HG03066 (cell line): ENCODE measurements around the gene CD6.
"Not testable (repeated sequence)": the region's sequence is repeated elsewhere in the genome, so short reads cannot be mapped to it uniquely, and the experiment has no call there.

ENCODE experiments used
- ATAC-seq: cut with Tn5 transposase; IDR thresholded peaks from one replicate; pipeline ENCODE4 v1.9.1; 2021; ENCODE audit warnings: low read depth; ENCODE audit not compliant: unreplicated experiment

Gene CD6

DNA sequence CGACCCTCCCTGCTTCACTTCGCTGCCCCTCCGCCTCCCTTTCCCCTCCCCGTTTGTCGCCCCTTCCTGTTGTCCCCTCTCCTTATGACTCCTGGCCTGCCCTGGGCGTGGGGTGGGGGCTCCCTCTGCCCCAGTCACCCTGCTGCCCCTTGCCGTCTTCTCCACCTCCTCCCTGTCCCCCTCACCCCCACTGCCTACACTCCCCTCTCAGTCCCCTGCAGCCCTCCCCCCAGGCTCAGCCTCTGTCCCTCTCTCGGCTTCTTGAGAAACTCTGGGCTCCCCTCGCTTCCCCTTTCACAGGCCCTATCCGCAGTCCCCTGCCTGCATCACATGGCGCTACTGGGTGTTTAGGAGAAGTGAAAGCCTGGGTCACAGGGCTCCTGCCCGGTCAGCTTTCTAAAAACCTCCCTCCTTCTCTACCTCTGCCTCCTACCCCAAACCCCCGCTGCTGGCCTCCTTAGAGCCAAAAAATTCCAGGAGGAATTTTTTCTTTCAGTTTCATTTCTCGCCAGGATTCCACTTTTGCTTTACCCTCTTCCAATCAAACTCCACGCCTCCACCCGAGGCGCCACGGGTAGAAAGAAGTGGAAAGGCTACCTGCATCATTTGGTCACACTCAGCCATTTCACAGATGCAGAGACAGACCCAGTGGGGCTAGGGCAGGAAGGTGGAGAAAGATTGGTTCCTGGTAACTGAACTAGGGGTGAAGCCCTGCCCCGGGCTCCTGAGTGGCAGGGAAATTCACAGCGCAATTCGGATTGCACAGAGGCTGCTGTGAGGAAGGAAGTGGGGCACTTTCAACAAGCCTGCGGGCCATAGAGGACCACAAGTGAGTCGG is 19.4 kb upstream of the CD6 start, which contains the start of gene SLC15A3:
TSS of gene SLC15A3 (minus strand) at position 273 of the 838 bp plus-strand sequence. CDS start 625 bp downstream, outside the sequence.
- ATAC-seq = peak; percentile 89

DNA sequence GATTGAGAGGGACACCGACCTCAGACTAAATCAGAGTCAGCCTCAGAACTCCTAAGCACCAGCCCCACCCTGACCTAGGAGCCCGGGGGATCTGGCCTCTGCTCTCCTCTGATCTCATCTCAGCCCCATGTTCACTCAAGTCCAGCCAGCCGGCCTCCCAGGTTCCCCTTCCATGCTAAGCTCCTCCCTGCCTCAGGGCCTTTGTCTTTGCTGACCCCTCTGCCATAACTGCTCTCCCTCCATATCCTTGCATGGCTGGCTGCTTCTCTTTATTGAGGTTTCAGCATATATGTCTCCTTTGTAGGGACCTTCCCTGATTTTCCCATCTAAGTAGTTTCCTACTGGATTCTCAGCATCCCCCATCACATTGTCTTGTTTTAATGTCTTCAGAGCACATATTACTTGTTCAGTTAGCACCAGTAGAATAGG is 18.7 kb upstream of the CD6 start:
- no peak for ATAC-seq

DNA sequence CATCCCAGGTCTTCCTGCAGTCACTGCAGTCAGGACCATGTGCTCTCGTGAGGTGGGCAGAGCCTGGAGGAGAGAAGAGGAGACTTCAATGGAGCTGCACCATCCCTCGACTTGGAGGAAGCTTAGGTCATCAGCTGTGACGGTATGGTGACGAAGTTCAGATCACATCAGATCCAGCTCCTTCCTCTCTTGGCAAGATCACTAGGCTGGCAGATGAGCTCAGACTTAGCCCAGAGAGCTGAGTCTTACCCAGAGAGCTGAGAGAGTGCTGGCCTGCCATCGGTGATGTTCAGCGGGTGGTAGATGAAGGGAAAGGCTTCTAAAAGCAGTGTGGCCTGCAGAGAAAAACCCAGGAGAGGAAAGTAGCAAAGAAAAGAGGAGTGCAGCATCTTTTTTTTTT is 17.7 kb upstream of the CD6 start:
- ATAC-seq = no peak

DNA sequence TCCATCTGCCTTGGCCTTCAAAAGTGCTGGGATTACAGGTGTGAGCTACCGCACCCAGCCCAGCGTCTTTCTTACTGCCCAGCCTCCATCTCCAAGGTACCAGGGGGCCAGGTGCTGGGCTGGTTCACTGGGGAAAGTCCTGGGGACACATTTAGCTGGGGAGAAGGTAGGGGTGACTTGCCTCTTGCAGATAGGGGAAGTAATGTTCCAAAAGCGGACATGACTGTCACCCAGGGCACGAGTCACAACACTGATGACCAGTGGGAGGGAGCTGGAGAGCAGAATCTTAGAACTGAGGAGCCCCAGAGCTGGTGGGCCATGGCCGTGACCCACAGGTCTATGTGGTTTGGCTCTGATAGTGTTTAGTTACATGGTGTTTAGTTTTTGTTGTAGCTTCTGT is 17.1 kb upstream of the CD6 start:
- ATAC-seq = no peak

DNA sequence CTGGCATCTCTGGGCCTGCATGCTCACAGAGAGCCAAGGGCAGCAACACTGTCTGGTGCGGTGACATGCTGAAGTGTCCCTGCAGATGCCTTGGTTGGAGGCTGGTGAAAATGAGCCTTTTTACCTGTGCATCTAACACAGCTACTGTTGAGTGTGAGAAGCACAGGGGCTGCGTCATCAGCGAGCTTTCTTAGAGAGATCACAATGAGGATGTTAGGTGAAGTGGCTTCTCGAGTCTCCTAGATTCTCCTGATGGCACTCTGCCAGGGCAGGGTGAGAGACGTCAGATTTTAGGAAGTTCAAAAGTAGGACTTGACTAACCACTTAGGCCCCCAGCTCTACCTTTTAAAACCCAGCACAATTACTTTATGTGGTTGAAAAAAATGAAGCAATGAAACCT is 15.9 kb upstream of the CD6 start:
- no peak for ATAC-seq

DNA sequence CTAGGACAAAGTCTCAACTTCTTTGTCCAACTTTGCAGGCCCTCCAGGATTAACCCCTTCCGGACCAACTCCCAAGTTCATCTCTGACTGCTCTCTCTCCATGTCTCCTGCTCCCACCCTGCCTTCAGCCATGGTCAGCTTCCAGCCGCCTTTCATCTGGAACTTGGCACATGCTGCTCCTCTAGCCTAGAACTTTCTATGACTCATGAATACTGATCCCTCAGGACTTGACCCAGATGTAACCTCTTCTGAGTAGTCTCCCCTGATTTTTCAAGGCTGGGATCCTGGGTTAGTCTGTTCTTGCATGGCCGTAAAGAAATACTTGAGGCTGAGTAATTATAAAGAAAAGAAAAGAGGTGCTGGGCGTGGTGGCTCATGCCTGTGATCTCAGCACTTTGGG is 14.3 kb upstream of the CD6 start:
- ATAC-seq = no peak

DNA sequence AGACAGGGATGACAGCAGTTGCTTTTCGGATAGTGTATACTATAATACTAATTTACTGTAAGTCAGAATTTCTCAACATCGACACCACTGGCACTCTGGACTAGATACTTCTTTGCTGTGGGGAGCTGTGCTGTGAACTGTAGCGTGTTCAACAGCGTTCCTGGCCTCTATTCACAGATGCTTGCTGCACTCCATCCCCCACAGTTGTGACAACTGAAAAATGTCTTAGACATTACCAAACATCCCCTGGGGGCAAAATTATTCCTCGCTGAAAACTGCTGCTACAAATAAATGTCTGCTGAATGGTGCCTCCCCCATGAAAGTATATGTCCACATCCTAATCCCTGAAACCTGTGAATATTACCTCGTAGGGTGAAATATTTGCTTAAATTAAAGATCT is 12.0 kb upstream of the CD6 start:
- ATAC-seq = no peak

DNA sequence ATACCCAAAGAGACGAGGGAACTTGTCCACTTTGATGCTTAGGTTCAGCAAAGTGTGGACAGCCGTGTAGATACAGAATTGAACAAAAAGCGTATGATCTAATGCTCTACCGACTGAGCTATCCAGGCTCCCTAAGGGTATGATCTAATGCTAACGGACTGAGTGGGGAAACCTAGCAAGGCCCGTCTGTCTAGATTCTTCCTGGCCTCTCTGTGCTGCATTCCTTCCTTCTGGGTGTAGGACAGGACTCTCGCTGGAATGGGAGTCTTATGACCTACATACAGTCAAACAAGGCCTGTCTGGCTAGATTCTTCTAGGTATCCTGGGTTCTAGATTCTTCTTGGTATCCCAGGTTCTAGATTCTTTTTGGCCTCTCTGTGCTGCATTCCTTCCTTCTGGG is 11.1 kb upstream of the CD6 start:
- ATAC-seq = no peak

DNA sequence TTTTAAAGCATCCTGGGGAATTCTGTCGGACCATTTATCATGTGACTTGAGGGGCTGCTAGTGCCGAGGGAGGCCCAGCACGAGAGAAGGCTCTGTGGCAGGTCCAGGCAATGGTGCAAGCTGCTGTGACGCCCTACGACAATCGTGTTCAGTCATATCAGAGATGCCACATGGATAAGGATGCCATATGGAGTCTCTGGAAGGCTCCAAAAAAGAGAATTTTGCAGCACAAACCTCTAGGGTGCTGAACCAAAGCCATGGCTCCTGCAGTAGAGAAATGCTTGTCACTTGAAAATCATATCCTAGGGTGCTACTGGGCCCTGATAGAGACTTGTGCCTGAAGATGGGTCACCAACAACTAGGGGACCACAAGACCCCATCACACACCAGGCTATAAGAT is 6.7 kb upstream of the CD6 start:
- no peak for ATAC-seq

DNA sequence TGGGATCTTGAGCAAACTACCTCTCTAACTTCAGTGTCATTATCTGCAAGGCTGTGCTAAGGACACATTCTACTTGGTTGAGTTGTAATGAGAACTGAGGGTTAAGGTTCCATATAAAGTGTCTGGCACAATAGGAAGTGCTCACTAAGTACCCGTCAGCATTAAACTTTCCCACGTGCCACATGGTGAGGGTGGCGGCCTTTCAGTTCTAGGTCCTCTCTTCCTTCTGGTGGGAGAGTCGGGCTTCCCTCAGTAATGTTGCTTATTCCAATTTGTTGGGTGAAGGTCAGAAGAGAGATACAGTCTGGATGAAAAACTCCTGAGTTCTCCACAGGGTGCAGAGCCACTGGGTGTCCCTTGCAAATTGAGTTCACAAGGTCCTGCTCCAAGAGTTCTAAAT is 4.6 kb upstream of the CD6 start:
- ATAC-seq = no peak

DNA sequence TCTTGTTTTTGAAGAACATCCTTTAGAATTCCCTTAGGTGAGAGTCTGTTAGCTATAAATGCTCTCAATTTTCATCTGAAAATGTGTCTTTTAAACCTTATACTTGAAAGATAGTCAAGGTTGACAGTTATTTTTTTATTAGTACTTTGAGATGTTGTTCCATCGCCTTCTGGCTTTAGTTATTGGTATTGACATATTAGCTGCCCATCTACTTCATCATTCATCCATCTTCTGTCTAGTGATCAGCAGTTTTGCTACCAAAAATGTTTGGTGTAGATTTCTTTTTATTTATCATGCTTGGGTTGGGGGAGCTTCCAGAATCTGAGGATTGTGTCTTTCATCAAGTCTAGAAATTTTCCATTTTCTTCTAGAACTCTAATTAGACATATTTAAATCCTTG is 3.3 kb upstream of the CD6 start:
- no peak for ATAC-seq

DNA sequence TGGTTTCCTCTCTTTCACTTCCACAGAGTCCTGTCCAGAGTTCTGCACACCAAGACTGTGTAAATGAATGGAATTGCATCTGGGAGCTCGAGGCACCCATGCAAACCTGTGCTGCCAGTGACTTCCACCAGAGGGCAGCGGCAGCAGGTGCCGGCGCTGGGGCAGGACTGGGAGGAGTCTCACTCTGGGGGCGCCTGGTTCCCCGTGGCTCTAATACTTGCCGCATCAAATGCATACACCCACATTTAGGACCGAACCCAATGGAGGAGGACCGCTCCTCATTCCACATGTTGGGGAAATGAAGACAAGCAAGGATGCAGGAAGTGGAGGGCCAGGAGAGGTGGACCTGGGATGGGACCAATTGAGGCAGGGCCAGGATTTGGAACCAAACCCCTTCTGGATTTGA is 1.1 kb upstream of the CD6 start:
- no peak for ATAC-seq

DNA sequence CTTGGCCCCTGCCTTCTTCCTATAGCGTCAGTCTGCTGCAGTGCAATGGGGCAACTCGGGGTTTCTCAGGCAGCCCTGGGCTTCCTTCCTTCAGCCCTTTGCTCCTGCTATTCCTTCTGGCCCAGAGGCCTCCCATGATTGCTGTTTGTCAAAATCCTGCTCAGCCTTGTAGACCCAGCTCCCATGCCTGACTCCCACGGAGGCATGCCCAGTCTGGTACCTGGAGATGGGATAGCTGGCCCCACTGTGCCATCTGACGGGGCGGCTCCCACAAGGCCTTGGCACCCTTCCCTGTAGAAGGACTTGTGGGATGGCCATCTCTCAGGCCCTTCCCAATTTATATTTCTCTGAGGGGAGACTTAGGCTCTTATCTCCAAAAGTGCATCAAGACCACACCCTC is 590 bp upstream of the CD6 start:
- no peak for ATAC-seq

DNA sequence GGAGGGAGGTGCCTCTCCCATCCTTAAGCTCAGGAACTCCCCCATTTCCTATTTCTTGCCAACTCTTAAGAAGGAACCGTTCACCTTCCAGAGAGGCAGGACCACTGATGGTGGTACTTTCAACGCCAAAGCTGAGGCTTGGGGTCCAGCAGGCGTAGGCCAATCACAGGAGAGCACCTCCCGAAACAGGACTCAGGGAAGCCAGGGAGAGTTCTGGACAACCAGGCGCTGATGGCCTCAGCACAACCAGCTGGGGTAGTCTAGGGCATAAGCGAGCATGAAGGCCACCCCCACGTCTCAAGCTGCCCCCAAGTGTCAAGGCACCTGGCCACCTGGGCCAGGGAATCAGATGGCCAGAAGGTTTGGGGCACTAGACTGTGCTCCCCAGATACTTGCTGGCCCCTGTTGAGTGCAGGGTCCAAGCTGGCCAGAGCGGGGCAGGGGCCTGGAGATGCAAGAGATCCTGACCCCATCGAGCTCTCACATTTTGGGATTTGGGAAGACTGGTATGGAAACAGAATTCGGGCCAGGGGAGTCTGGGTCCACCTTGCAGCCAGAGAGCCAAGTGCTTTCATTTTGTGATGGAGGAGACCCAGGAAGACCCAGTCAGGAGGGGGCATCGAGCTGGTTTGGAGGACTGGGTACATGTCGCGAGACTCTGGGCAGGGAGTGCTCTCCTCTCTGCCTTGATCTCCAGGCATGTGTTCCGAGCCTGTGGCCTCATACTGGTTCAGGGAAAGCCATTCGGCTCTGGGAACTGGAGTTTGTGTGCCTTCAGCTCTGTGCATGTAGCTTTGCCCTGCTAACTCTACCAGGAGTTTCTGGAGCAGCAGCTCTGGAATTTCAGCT is 926 bp downstream of the CD6 start:
- ATAC-seq = no peak

DNA sequence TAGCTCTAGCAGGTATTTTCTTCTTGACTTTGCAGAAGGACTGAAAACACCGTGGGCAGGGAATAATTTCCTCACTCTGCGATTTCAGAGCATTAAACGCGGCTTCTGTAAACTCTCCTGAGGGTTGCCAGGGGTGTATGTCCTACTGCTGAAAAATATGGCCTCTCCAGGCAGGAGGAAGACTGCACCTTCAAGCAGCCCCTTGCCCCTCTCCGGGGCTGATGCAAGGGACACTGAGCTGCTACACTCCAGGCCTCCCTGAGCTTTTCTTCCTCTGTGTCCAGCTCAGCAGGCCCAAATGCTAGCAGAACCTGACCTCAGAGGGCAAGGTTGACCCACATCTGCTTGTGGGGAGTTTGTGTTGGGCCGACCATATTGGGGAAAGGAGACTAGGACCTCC is 2.2 kb downstream of the CD6 start:
- ATAC-seq = no peak

DNA sequence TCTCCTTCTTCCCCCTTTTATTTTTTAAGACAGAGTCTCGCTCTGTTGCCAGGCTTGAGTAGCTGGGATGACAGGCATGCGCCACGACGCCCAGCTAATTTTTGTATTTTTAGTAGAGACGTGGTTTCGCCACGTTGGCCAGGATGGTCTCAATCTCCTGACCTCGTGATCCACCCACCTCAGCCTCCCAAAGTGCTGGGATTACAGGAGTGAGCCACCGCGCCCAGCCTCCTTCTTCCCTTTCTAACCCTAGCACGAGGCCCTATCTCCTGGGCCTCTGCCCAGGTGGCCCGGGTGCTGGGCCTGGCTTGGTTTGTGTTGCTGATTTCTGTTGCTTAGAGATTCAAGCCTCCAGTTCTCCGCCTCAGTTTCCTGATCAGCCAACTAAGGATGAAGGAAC is 2.8 kb downstream of the CD6 start:
- ATAC-seq = not testable (repeated sequence)

DNA sequence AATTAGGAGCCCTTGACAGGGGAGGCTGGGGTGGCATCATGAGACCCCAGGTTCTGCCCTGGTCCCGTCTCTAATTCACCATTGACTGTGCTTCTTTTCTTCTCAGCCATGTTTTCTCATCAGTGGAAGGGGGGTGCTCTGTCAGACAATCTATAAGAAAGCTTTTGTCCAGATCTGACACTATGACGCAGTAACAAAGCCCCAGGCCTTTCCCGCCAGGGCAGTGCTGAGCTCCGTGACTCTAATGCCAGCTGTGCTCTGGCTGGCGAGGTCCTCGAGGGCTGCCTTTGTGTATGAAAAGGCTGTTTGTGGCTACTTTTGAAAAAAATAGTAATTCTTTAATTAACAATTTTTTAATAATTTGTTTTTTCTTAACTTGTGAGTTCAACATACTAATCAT is 3.2 kb downstream of the CD6 start:
- ATAC-seq = no peak

DNA sequence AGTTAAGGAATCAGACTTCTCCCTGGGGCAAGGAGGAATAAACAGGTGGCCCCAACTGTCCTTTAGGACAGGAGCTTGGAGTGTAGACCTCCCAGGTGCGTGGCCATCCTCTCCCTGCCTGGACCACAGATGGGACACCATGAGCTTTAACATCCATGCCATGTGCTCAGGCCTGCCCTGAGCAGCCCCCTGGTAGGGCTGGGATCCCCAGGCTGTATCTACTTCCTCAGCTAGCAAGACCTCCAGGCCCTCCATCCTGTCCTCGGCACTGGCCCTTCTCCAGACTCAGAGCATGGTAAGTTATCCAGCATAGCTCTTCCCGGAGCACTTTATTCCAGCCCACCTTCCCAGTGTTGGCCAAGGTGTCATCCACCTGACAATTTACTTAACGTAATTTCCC is 5.7 kb downstream of the CD6 start:
- no peak for ATAC-seq

DNA sequence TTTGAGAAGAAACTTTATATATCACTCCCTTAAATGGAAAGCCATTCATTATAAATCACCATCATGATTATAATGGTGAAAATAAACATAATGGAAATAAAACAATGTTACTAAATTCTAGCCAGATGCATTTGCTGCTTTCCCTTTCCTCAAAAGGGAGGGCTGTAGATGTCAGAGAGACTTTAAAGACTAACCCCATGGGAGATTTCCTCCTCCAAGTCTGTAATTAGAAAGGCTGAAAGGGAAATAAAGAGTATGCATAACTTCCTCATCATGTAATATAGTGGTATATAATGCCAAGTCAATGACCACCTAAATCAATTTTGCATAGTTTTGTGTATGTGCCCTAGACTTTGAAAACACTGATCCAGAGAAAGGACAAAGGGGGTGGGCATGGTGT is 6.4 kb downstream of the CD6 start:
- ATAC-seq = no peak

DNA sequence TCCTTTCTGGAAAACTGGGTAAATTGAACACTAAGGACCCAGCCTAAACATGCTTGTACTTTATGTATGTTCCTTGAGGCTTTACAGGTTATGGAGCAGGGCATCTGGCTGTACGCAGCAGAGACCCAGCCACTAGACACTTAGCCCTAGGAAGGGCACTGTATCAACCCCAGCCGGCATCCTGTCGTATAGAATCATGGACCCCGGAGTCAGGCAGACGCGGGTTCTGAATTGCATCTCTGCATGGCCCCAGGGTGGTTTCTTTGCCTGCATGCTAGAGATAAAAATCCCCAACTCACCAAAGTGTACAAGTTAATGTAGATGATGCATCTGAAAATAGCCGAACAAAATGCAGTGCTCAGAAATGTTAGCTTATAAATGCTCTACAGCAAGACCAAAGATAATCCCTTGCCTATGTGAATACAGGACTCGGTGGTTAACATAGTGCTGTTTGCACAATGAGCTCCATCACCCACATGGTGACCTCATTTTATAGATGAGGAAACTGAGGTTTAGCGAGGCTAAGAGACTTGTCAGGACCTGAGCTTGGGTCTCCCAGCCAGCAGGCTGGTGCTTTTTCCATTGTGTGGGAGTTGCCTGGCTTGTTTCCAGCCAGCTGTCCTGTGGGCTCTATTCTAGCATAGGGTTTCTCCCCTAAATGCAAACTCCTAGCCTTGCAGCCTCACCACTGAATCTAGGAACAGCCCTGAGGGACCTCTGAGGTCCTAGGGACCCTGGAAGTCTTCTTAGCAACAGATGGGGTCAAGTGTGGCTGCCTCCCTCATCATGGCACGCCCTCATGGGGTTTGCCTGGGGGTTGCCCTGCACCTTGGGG is 7.3 kb downstream of the CD6 start:
- ATAC-seq = no peak

DNA sequence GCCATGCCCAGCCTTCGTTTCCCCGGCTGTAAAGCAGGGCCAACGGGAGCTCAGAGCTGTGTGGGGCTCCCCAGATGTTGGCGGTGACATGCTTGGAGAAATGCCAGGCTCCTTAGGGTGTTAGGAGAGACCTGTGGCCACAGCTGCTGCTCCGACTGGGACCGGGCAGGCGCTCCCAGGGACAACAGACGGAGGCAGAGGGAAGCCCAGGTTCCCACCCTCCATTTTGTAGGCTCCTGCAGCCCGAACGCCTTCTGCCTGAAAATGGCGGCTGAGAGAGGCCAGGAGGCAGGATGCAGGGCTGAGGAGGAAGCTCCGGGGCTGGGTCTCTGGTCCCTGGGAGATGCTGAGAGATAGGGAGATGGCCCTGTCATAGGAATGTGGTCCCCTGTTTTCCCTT is 10.0 kb downstream of the CD6 start:
- no peak for ATAC-seq
